GM21786 (cell line): ENCODE data around the gene CD82.
"Not testable (repeated sequence)": the region's sequence is repeated elsewhere in the genome, so short reads cannot be mapped to it uniquely, and the experiment has no call there.

ENCODE experiments used
- ATAC-seq: cut with Tn5 transposase; IDR thresholded peaks from one replicate; pipeline ENCODE4 v1.9.1; 2021; ENCODE audit not compliant: unreplicated experiment

CD82 gene

DNA sequence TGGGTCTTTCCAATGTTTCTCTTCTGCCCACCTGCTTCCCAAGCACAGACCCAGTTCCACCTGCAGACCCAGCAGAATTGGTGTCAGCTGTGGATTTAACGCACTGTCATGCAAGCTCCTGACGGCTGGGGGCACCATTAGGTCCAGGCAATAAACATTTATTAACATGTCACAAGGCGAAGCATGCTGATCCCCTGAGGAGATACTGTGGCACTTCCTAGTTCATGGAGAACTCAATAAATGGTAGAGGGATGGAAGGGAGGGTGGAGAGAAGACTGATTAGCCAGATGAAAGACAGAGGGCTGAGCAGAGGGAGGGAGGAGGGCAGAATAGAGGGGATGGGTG is 93.0 kb downstream of the CD82 start:
- ATAC-seq, result no peak

GRCh38 chr11:44659641-44660040 is 94.2 kb downstream of the CD82 start:
- ATAC-seq, result no peak

DNA sequence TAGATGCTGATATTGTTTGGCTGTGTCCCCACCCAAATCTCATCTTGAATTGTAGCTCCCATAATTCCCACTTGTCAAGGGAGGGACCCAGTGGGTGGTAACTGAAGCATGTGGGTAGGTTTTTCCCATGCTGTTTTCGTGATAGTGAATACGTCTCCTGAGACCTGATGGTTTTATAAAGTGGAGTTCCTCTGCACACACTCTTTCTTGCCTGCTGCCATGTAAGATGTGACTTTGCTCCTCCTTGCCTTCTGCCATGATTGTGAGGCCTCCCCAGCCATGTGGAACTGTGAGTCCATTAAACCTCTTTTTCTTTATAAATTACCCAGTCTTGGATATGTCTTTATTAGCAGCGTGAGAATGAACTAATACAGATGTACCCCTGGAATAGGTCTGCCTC is 95.1 kb downstream of the CD82 start:
- not testable (repeated sequence) for ATAC-seq

DNA sequence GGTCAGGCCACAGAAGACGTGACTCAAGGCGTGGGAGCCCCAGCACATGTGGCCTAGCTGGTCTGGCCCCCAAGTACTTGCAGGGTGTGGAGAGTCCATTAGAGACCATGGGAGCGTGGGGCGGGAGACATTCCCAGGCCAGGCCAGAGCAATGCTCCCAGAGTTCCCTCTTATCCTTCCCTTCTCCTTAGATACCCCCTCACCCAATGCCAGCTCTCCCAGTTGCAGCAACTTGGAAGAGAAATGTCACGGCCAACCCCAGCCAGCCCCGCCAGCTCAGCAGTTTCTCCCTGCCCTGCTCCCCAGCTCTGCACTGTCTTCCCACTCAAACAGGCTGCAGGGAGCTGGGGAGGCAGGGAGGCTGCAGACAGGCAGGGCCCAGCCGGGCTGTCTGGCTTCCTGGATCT is 95.9 kb downstream of the CD82 start:
- no peak for ATAC-seq
